Thoracic aorta (tissue), 2 donors: ENCODE results near the gene THUMPD2. TPM values are rescaled to one million over a fixed set of nuclear protein-coding genes. Genes with fewer than 3 reads are reported as not detected.
"Not testable (repeated sequence)": the region's sequence is repeated elsewhere in the genome, so short reads cannot be mapped to it uniquely, and the experiment has no call there.

Experiments used
- ATAC-seq: fragments of 150-250 bp; one replicate; pipeline ENCODE4 v1.8.0; 2017; ENCODE audit warnings: low read depth; ENCODE audit not compliant: insufficient number of reproducible peaks, low FRiP score
- DNase-seq: peaks from one replicate; pipeline ENCODE4 v3.0.0-alpha.2; 2020; ENCODE audit warnings: low spot score
- H3K27ac ChIP-seq, 2 donors: fragments of 200-600 bp; sonication (generic); 1 replicate in 1 of 2; 2 replicates in 1 of 2; pipeline ENCODE4 v1.5.1; 2016; ENCODE audit warnings: mild to moderate bottlenecking in 2 of 2, moderate library complexity in 2 of 2
- H3K27me3 ChIP-seq: fragments of 200-600 bp; sonication (generic); replicated peaks from 2 replicates; pipeline ENCODE4 v1.6.0; 2016; ENCODE audit warnings: mild to moderate bottlenecking; ENCODE audit not compliant: insufficient read depth
- H3K36me3 ChIP-seq: fragments of 200-600 bp; sonication (generic); one replicate; pipeline ENCODE4 v1.5.1; 2016
- H3K4me1 ChIP-seq, 2 donors: fragments of 200-600 bp; sonication (generic); 1 replicate in 1 of 2; 2 replicates in 1 of 2; pipeline versions ENCODE4 v1.5.1 to v1.6.0; 2016; ENCODE audit warnings: low read depth in 2 of 2, mild to moderate bottlenecking in 1 of 2; ENCODE audit not compliant: control insufficient read depth in 1 of 2
- H3K4me3 ChIP-seq: fragments of 200-600 bp; sonication (generic); 2 replicates; pipeline ENCODE4 v1.5.1; 2016; ENCODE audit warnings: mild to moderate bottlenecking
- H3K9me3 ChIP-seq: fragments of 200-600 bp; sonication (generic); 2 replicates; pipeline ENCODE4 v1.5.1; 2016
- CTCF ChIP-seq: fragments of 200-600 bp; sonication (generic); IDR thresholded peaks from one replicate; pipeline ENCODE4 v1.5.1; 2019; ENCODE audit warnings: antibody characterized with exemption
- total RNA-seq, 2 donors: library from RNA; depleted of rRNA; stranded (reverse); fragments of >200 nt; gene quantifications; one replicate each; pipeline versions ENCODE4 v1.1.0 to v1.2.3, GENCODE V29; 2016

THUMPD2 gene
- total RNA-seq, 2 donors from 2014 or later: 29.1 to 32.0 TPM

DNA sequence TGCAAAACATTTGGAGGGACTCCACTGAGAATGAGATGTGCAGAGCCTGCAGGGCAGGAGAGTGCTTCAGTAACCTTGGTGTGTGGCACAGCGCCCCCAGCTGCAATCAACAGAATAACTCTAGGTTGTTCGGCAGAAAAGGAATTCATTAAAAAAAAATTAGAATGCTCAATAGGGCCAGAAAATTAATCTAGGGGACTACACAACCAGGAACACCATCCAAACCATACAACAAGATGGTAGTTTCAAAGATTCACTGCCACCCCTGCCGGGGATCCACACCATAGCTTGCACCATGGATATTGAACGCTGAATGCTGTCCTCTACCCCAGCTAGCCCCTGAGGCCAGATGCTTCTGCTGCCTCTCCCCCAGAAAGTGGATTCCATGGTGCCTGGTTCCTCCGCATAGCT, 50.1 kb downstream of the THUMPD2 start:
- ATAC-seq: no peak
- Histone ChIP-seq H3K4me3 (no peak overlapping the region), H3K27ac (no peak overlapping the region), H3K4me1 (peaks cover 10 to 47% of the 10 kb centered on the region in 2 donors), H3K36me3 (no peaks in the 10 kb centered on the region), H3K9me3 (no peaks in the 10 kb centered on the region), H3K27me3 (no peaks in the 10 kb centered on the region)
- TF ChIP-seq CTCF: peak; percentile 48
- no peak for DNase-seq

- H3K27ac ChIP-seq, H3K9me3 ChIP-seq, DNase-seq, H3K36me3 ChIP-seq, H3K4me3 ChIP-seq, H3K27me3 ChIP-seq, ATAC-seq: not testable (repeated sequence)
- H3K4me1 ChIP-seq: peaks cover 10 to 47% of the 10 kb centered on the region in 2 donors
Measured at GRCh38 chr2:39728085-39728484, 51.0 kb downstream of the THUMPD2 start.

GRCh38 chr2:39725401-39725800, 53.7 kb downstream of the THUMPD2 start:
- DNase-seq: no peak
- Histone ChIP-seq H3K9me3 (no peaks in the 10 kb centered on the region), H3K36me3 (no peaks in the 10 kb centered on the region), H3K4me3 (no peak overlapping the region), H3K27me3 (no peaks in the 10 kb centered on the region), H3K4me1 (peaks cover 14 to 37% of the 10 kb centered on the region in 2 donors), H3K27ac (peak overlapping the region in 1 of 2 donors; percentile 50)
- ATAC-seq: no peak
- no peak for TF ChIP-seq CTCF

DNA sequence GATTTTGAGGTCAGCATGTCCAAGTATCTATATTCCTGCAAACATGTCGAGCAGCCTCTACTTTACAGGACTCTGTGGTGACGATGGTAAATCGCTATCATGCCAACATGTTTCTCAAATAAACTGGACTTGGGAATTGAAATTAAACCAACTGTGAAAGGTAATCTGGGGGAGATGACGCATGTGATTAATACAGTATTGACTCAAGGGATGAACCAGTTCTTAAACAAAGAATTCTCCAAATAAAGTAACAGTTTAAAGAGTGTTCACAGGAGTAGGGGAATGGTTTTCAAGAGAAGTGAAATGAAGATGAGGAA, 54.3 kb downstream of the THUMPD2 start:
- Histone ChIP-seq H3K27ac (peak overlapping the region in 1 of 2 donors; percentile 50), H3K27me3 (no peaks in the 10 kb centered on the region), H3K4me1 (peaks cover 19 to 44% of the 10 kb centered on the region in 2 donors), H3K36me3 (no peaks in the 10 kb centered on the region), H3K4me3 (no peak overlapping the region), H3K9me3 (no peaks in the 10 kb centered on the region)
- ATAC-seq: no peak
- TF ChIP-seq CTCF: no peak
- DNase-seq: no peak

DNA sequence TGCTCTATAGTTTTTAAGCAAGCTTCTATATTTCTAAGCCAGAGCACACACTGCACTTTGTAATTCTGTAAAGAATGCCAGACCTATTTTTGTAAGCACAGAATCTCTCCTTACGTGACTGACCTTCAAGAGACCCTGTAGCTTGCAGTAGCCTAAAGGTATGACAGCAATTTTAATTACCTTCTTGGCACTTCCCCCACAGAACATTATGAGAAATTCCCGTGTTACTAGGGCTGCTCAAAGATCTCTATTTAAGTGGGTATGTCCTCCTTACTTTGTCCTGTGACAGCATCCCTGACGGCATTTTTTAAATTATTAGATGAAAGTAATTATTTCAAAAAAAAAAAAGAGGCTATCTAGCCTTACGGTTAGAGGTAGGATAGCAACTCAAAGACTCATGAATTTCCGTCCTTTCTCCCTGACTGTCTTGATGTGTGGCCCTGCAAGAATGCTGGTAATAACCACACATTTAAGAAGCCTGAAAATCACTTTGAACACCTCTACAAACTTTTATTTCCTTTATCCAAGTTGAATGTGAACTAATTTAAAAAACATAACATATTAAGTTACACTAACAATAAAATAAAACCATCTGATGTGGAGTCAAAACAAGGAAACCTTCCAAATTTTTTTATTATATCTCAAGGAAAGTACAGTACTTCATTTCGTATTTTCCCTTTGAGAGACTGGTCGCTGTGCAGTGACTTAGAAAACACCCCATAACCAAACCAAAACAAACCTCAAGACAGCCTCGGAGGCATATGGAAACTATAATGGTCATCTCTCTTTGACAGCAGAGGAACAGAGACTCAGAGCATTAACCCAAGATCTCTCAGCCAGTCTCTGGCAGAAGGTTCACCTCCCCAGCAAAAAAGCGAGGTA, 54.9 kb downstream of the THUMPD2 start:
- Histone ChIP-seq H3K4me1 (peaks cover 23 to 50% of the 10 kb centered on the region in 2 donors), H3K36me3 (no peaks in the 10 kb centered on the region), H3K9me3 (no peaks in the 10 kb centered on the region), H3K27me3 (no peaks in the 10 kb centered on the region), H3K27ac (peak overlapping the region; percentile 25 to 50), H3K4me3 (peak overlapping the region; percentile 26)
- no peak for TF ChIP-seq CTCF
- ATAC-seq (no peak), DNase-seq (no peak)
